Measurements from ENCODE around the gene KCND3.

The KCND3 gene

GRCh38 chr1:111751906-111752575 lies 237.4 kb downstream of the KCND3 start:
- no peak for TF ChIP-seq CTCF (IDR thresholded peaks at IDR 0.05; ENCODE audit: insufficient read depth, low read length)
- no peak for TF ChIP-seq POLR2AphosphoS5 (IDR thresholded peaks at IDR 0.05; ENCODE audit: low read depth)
- TF ChIP-seq GABPA (IDR thresholded peaks at IDR 0.05; ENCODE audit: low read depth): no peak
- no peak for TF ChIP-seq REST (IDR thresholded peaks at IDR 0.05; ENCODE audit: insufficient replicate concordance, low read depth)
- Histone ChIP-seq H3K27me3 (ENCODE audit: insufficient read depth, poor library complexity, severe bottlenecking) (no peaks in the 10 kb centered on the region), H3K4me3 (replicated peaks; ENCODE audit: insufficient read depth, low read length) (no peak overlapping the region), H3K27ac (replicated peaks) (no peak overlapping the region)
- no peak for DNase-seq (ENCODE audit: low read depth in 1 of 2, low spot score in 1 of 2)

GRCh38 chr1:111750856-111751255 lies 238.6 kb downstream of the KCND3 start:
- Histone ChIP-seq H3K27me3 (ENCODE audit: insufficient read depth, poor library complexity, severe bottlenecking) (no peaks in the 10 kb centered on the region), H3K27ac (replicated peaks) (no peak overlapping the region), H3K4me3 (replicated peaks; ENCODE audit: insufficient read depth, low read length) (no peak overlapping the region)
- DNase-seq (ENCODE audit: low read depth in 1 of 2, low spot score in 1 of 2): no peak
- no peak for TF ChIP-seq GABPA (IDR thresholded peaks at IDR 0.05; ENCODE audit: low read depth)
- TF ChIP-seq CTCF (IDR thresholded peaks at IDR 0.05; ENCODE audit: insufficient read depth, low read length): no peak
- no peak for TF ChIP-seq POLR2AphosphoS5 (IDR thresholded peaks at IDR 0.05; ENCODE audit: low read depth)
- TF ChIP-seq REST (IDR thresholded peaks at IDR 0.05; ENCODE audit: insufficient replicate concordance, low read depth): no peak
- no peak for TF ChIP-seq SPI1 (IDR thresholded peaks at IDR 0.05; ENCODE audit: borderline replicate concordance, low read depth)

- TF ChIP-seq POLR2AphosphoS5 (IDR thresholded peaks at IDR 0.05; ENCODE audit: low read depth) (no peak), CTCF (IDR thresholded peaks at IDR 0.05; ENCODE audit: insufficient read depth, low read length) (no peak), REST (IDR thresholded peaks at IDR 0.05; ENCODE audit: insufficient replicate concordance, low read depth) (no peak), SPI1 (IDR thresholded peaks at IDR 0.05; ENCODE audit: borderline replicate concordance, low read depth) (no peak), GABPA (IDR thresholded peaks at IDR 0.05; ENCODE audit: low read depth) (no peak)
- no peak overlapping the region for H3K4me3 ChIP-seq (replicated peaks; ENCODE audit: insufficient read depth, low read length)
- DNase-seq (ENCODE audit: low read depth in 1 of 2, low spot score in 1 of 2): no peak
- no peaks in the 10 kb centered on the region for H3K27me3 ChIP-seq (ENCODE audit: insufficient read depth, poor library complexity, severe bottlenecking)
- H3K27ac ChIP-seq (replicated peaks): no peak overlapping the region
Measured at GRCh38 chr1:111749628-111750027, 239.8 kb downstream of the KCND3 start.
